HEK293T (cell line): ENCODE results near the gene ZNF445.

Source experiments
- ARNT ChIP-seq: fragments of 450-650 bp; IDR thresholded peaks from 2 replicates; pipeline ENCODE4 v1.6.1; 2017; ENCODE audit warnings: mild to moderate bottlenecking
- BHLHE40 ChIP-seq: fragments of 450-650 bp; IDR thresholded peaks from 2 replicates; pipeline ENCODE4 v1.6.1; 2016; ENCODE audit warnings: mild to moderate bottlenecking, moderate library complexity, borderline replicate concordance
- ELF4 ChIP-seq: fragments of 450-650 bp; IDR thresholded peaks from 2 replicates; pipeline ENCODE4 v1.6.1; 2017; ENCODE audit warnings: antibody characterized with exemption
- FOXA1 ChIP-seq: fragments of 450-650 bp; IDR thresholded peaks from 2 replicates; pipeline ENCODE4 v1.6.1; 2016; ENCODE audit warnings: mild to moderate bottlenecking
- FOXM1 ChIP-seq: fragments of 450-650 bp; IDR thresholded peaks from 2 replicates; pipeline ENCODE4 v1.6.1; 2017; ENCODE audit warnings: mild to moderate bottlenecking, borderline replicate concordance
- HDGF ChIP-seq: fragments of 450-650 bp; IDR thresholded peaks from 2 replicates; pipeline ENCODE4 v1.6.1; 2017; ENCODE audit warnings: antibody characterized with exemption, borderline replicate concordance
- NFRKB ChIP-seq: fragments of 450-650 bp; IDR thresholded peaks from 2 replicates; pipeline ENCODE4 v1.6.1; 2016; ENCODE audit warnings: mild to moderate bottlenecking, moderate library complexity
- SP1 ChIP-seq: fragments of 450-650 bp; IDR thresholded peaks from 2 replicates; pipeline ENCODE4 v1.6.1; 2017
- SUZ12 ChIP-seq: fragments of 450-650 bp; IDR thresholded peaks from 2 replicates; pipeline ENCODE4 v1.6.1; 2016; ENCODE audit warnings: mild to moderate bottlenecking
- TARDBP ChIP-seq: fragments of 450-650 bp; IDR thresholded peaks from 2 replicates; pipeline ENCODE4 v1.6.1; 2016
- ZNF384 ChIP-seq: fragments of 450-650 bp; IDR thresholded peaks from 2 replicates; pipeline ENCODE4 v1.6.1; 2016
- TF ChIP-seq, protein P1 (sequence below): fragments of 450-650 bp; IDR thresholded peaks from 2 replicates; pipeline ENCODE4 v1.6.1; 2016

DNA sequence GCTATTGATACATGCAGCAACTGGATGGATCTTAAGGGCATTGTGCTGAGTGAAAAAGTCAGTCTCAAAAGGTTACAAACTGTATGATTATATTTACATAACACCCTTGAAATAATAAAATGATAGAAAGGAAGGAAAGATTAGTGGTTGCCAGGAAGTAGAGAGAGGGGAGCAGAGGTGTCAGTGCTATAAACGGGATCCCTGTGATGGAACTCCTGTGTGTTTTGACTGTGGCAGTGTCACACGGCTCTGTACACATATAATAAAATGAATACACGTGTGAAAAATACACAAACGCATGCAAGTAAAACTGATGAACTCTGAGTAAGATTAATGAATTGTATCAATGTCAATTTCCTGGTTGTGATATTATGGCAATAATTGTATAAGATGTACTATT, 78.6 kb downstream of the ZNF445 start:
- TF ChIP-seq FOXM1: no peak
- TF ChIP-seq SUZ12: no peak
- TF ChIP-seq FOXA1: no peak
- TF ChIP-seq, protein P1, sequence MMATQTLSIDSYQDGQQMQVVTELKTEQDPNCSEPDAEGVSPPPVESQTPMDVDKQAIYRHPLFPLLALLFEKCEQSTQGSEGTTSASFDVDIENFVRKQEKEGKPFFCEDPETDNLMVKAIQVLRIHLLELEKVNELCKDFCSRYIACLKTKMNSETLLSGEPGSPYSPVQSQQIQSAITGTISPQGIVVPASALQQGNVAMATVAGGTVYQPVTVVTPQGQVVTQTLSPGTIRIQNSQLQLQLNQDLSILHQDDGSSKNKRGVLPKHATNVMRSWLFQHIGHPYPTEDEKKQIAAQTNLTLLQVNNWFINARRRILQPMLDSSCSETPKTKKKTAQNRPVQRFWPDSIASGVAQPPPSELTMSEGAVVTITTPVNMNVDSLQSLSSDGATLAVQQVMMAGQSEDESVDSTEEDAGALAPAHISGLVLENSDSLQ: no peak
- TF ChIP-seq ARNT: no peak
- TF ChIP-seq HDGF: no peak
- no peak for TF ChIP-seq ELF4
- TF ChIP-seq ZNF384: no peak
- no peak for TF ChIP-seq BHLHE40
- TF ChIP-seq NFRKB: no peak
- TF ChIP-seq SP1: no peak
- no peak for TF ChIP-seq TARDBP
